ENCODE measurements around the gene RTP3. TPM values are rescaled to one million over a fixed set of nuclear protein-coding genes. Genes with fewer than 3 reads are reported as not detected.

RTP3 gene
- total RNA-seq, 3 donors from 2014 or later, result not detected

- Histone ChIP-seq H3K9me3 (no peaks in the 10 kb centered on the region), H3K4me3 (no peak overlapping the region), H3K4me1 (ENCODE audit: low read depth) (no peaks in the 10 kb centered on the region), H3K36me3 (ENCODE audit: low read depth) (no peaks in the 10 kb centered on the region)
- no peak for ATAC-seq
- intact Hi-C loops (cut with DNase I, micrococcal nuclease), result no loop called here
- no peak for DNase-seq
- TF ChIP-seq CTCF (IDR thresholded peaks at IDR 0.05), result no peak
Measured at GRCh38 chr3:46509661-46510187, 11.9 kb downstream of the RTP3 start.

- DNase-seq, result no peak
- no peak for TF ChIP-seq CTCF (IDR thresholded peaks at IDR 0.05)
- Histone ChIP-seq H3K36me3 (ENCODE audit: low read depth) (no peaks in the 10 kb centered on the region), H3K9me3 (no peaks in the 10 kb centered on the region), H3K4me3 (no peak overlapping the region), H3K4me1 (ENCODE audit: low read depth) (no peaks in the 10 kb centered on the region)
- ATAC-seq, result no peak
- intact Hi-C loops (cut with DNase I, micrococcal nuclease), result no loop called here
Measured at GRCh38 chr3:46512191-46512749, 14.5 kb downstream of the RTP3 start.

DNA sequence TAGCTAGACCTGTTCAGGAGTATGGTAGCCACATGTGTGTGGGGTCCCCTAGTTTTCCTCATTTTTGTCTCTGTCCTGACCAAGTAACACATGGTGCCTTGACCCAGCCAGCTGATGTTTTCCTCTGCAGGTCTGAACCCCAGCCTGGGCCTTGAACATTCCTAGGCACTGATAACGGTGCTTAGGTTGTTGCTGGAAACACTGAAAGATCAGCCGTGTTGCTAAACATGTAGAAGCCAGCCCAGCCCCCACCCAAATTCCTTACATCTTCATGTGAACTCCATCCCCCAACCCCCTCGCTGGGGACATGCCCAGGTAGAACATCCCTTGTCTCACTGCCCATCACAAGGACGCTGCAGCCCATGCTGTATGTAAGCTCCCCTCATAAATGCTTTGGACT is 18.7 kb downstream of the RTP3 start:
- no peak for ATAC-seq
- H3K4me3 ChIP-seq, result no peak overlapping the region

DNA sequence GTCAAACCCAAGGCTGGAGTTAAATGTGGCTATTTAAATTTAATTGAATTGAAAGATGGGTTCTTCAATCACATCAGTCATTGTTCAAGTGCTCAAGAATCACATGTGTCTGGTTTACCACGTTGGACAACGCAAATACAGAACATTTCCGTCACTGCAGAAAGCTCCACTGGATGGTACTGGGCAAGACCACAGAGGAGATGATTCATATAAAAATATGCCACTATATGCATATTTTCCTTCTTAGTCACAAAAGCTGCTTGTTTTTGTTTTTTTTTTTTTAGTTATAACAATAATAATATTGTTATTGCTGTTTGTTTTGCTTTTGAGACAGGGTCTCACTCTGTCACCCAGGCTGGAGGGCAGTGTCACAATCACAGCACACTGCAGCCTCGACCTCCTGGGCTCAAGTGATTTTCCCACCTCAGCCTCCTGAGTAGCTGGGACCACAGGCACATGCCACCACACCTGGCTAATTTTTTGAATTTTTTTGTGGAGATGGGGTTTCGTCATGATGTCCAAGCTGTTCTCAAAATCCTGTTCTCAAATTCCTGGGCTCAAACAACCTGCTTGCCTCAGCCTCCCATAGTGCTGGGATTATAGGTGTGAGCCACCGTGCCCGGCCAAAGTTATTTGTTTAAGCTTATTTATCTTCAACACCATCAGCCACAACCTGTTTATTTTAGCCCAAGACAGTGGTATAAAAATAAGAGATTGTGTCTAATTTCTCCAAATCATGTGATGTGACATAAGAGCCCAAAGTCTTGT is 19.4 kb downstream of the RTP3 start:
- Histone ChIP-seq H3K4me1 (ENCODE audit: low read depth) (no peaks in the 10 kb centered on the region), H3K9me3 (no peaks in the 10 kb centered on the region), H3K36me3 (ENCODE audit: low read depth) (no peaks in the 10 kb centered on the region), H3K4me3 (no peak overlapping the region)
- ATAC-seq, result no peak
- intact Hi-C loops (cut with DNase I, micrococcal nuclease), result no loop called here
- no peak for DNase-seq
- TF ChIP-seq CTCF (IDR thresholded peaks at IDR 0.05), result no peak

More for the DNA sequence above, 18.7 kb downstream of the RTP3 start:
- intact Hi-C loops (cut with DNase I, micrococcal nuclease), result no loop called here
- H3K9me3 ChIP-seq, result no peaks in the 10 kb centered on the region
- no peaks in the 10 kb centered on the region for H3K4me1 ChIP-seq (ENCODE audit: low read depth)
- no peak for DNase-seq
- TF ChIP-seq CTCF (IDR thresholded peaks at IDR 0.05), result no peak
- no peaks in the 10 kb centered on the region for H3K36me3 ChIP-seq (ENCODE audit: low read depth)

GRCh38 chr3:46517784-46518181 is 20.0 kb downstream of the RTP3 start:
- Histone ChIP-seq H3K4me3 (no peak overlapping the region), H3K36me3 (ENCODE audit: low read depth) (no peaks in the 10 kb centered on the region), H3K9me3 (no peaks in the 10 kb centered on the region), H3K4me1 (ENCODE audit: low read depth) (no peaks in the 10 kb centered on the region)
- TF ChIP-seq CTCF (IDR thresholded peaks at IDR 0.05), result no peak
- DNase-seq, result no peak
- intact Hi-C loops (cut with DNase I, micrococcal nuclease), result no loop called here
- no peak for ATAC-seq

Measured in mucosa of descending colon (tissue), 3 donors.